NCI-H345 (cell line): Measurements from ENCODE around the gene LEF1.
"Not testable (repeated sequence)": the region's sequence is repeated elsewhere in the genome, so short reads cannot be mapped to it uniquely, and the experiment has no call there.

Experiments
- DNase-seq: peaks from one replicate; lab custom pipeline; 2025; lab: John Stamatoyannopoulos, UW

The LEF1 gene

DNA sequence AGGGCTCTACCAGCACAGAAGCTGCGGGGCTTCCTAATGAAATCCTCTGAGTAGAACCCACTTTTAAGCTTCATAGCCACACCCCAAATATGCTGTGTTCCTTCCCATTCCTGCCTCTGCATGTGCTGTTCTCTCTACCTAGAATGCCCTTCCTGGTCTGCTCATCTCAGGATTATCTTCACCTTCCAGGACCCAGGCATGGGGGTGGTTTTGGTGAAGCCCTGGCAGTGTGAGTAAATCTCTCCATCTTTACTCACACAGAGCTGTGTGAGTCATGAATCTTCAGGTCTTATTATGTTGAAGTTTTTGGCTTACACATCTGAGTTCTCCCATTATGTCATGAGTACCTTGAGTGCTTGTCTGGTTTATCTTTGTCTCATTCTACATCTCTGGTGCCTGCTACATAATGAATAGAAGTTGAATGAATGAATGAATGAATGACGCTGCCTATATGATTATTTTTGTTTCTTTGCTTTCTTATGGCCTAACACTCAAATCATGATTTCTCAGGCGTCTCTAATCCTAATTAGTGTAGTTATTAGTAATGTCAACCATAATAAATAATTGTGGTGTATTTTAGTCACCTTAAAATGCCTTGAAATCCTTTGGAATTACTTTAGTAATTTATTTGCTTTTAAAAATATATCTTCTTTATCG, 137.2 kb downstream of the LEF1 start:
- DNase-seq, result no peak

DNA sequence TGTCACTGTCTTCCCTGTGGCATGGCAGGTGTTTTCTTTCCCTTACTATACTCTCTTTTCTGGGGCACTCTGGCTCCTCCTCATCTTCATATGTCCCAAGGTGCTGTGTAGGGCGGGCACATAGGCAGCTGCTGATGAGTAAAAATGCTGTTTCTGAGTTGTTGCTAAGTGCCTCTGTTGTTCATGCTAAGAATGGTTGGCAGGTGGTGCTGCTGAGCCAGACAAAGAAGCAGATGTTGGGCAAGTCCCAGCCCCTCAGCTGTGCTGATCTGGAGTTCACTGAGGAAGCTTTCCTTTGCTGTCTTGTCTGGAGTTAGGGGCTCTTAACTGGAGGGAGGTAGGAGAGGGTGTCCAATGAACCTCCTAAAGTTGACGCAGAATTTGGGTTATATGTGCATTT, 138.4 kb downstream of the LEF1 start:
- DNase-seq, result peak; percentile 33

DNA sequence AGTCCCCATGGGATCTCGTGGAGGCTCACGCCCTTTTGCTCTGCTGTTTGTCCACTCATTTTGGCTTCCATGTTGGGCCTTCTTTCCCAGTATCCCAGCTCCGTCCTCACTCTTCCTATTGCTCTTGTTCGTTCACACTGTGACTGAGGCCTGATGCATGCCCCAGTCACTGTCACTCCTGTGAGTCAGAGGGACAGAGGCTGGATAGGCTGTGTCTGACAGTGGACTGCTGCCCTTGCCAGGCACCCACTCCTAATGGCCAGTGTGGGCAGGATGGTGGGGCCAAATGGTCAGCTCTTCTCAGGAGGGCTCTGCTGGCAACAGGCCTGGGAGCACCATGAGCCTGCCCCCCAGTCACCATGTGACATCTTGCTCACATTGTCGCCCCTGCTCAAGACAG, 139.0 kb downstream of the LEF1 start:
- no peak for DNase-seq

DNA sequence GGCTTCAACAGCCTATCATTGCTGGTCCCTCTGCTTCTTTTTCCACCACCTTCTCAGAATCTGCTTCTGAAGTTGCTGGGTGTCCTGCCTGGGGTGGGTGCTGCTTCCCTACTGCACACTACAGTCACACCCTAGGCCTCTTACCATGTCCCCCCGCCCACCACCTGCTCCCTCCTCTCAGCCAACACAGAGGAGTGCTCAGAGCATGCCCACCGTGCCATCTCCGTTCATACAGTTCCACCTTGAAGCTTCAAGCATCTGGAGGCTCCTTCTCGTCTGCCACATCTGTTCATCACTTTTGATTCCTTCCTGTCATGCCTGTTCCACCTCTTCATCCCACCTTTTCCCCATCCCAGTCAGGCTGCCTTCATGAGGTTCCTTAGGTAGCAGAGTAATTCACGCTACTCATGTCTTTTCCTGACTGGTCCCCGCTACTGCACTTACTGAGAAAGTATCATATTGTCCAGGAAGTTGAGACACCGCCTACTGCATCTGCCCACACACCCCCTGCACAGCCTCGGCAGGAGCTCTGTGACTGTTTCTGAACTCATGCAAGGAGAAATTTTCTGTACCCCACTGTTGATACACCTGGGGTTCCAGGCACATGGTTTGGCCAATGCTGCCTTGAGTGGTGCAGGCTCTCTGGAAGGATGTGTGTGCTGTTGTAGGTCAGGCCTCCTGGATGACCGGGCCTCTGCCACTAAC, 139.6 kb downstream of the LEF1 start:
- no peak for DNase-seq

DNA sequence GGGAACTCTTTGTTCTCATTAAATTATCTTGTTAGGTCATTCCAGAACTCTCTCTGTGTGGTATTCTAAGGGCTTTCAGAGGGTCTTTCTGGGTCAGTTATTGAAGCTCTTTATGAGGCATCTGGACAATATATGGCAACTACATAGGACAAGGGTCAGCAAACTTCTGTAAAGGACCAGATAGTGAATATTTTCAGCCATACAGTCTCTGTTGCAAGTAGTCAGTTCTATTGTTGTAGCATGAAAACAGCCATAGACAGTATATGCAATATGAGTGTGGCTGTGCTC, 143.9 kb downstream of the LEF1 start:
- no peak for DNase-seq

DNA sequence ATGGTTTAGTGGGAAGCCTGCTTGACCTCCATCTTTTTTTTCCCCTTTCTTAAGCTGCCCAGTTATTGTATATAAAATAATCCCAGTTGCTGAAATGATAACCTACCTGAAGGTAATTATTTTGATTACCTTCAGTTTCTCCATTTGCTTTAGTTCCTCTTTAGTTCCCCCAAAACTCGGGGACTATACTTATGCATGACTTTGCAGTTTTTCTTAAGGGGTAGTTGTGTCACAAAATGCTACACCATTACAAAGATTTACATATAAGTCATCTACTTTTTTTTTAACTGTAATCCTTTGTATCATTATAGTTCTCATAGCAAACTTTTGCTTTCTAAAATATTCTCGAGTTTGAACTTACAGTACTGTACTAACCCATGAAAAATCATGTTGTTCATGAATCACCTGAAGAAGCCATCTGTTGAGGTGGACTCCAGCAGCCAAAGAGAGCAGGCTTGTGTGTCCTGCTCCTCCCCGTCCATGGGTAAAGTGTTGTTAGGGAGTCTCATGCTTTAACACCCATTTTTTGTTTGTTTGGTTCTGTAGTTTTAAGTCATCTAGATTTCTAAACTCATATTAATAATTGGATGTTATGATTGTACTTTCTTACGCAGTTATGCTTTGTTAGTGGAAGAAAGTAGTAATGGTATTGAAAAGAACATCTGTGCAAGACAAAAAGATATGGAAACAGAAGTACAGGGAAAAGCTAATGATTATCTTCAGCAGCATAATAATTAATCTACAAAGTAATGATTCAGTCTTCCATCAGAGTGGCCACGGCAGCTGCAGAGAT, 144.5 kb downstream of the LEF1 start:
- DNase-seq, result no peak

DNA sequence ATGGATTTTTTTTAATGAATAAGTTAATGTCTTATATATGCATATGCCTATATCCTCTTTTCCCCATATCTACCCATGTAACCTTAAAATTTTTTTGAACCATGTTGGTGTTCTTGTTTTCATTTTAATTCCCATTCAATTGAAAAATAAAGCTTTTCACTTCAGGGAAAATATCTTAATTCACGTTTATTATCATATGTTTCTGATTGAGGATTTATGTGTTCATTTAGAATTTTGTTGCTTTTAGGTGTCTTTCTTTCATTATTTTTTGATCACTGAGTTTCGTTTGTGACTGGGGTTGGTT, 149.9 kb downstream of the LEF1 start:
- DNase-seq, result no peak

DNA sequence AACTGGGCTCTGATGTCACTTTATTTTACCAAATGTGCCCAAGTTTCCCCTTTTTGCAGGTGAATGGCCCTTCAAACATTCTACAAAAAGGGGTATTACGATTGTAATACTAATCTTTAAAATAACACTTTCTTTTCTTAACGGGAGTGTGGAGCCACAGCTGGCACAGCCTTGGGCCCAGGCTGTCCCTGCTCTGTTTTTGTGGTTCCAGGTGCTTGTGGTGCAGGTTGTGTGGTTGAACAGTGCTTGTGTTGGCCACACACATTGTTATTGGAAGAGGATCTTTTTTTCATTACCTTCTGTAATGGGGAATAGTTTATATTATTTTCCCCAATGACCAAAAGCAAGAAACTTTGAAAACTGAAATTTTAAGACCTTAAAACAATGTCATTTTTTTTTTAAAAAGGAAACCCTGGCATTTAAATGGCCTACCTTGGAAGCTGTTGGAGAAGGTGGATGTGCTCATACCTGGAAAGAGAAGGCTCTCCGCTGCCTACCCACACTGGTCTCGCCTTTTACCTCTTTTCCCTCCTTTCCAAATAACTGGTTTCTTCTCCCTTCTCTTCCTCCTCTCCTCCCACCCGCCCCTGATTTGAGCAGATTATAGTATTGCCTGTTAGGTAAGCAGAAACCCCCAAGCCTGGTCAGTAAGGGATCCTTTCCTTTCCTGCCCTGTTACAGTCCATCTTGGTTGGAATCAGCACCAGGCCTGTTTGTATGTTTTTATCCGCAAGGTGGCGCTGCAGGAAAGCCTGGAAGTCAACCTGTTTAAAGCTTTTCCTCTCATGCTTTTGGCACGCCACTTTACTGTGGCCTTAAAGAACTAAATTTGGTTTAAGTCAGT, 150.5 kb downstream of the LEF1 start:
- DNase-seq, result peak; percentile 62

DNA sequence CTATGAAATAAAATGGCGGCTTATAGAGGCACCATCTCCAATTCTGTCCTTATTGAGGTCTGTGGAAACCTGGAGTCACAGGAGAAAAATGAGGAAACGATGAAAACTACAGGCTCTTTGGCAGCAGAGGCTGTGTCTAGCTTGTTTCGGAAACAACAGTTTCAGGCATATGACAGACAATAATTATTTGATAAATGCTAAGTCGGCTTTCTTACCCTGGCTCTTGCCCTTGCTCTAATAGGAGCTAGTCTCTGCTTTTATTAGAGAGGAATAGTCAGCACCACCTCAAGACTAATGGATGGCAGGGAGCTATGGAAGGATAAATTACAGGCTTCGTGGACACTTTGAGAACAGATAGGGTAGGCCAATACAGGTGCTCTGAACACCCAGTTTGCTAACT, 154.8 kb downstream of the LEF1 start:
- DNase-seq, result no peak

DNA sequence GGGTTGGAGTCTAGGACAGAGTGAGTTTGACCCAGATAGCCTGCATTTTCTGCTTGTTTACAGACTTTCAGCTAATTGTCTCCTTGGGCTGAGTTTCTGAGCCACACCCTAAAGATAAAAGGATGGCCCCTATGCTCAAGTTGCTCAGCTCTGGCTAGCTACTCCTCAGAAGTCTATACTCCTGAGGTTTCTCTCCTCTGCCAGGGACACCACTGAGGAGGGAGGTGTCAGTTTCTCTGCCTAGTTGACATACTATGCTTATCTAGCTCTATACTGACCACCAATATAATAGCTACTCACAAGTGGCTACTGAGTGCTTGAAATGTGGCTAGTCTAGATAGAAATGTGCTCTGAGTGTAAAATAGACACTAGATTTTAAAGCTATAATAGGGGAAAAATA, 155.4 kb downstream of the LEF1 start:
- DNase-seq, result no peak

DNA sequence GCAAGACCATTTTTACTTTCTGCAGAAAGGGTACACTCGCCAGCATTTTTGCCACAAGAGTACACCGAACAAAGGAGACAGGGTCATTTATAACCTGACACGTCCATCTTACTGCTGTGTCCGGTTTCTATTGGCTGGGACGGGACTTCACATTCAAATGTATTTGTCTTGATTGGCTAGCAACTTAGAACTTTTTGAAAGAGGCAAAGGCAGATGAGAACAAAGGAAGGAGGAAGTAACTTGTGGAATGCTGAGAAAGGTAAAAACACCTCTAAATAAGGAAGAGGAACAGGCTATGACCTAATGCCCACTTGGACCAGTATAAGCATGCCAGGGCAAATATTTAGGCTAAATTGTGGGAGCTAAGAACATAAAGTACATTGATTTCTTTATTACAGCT, 156.3 kb downstream of the LEF1 start:
- DNase-seq, result not testable (repeated sequence)

DNA sequence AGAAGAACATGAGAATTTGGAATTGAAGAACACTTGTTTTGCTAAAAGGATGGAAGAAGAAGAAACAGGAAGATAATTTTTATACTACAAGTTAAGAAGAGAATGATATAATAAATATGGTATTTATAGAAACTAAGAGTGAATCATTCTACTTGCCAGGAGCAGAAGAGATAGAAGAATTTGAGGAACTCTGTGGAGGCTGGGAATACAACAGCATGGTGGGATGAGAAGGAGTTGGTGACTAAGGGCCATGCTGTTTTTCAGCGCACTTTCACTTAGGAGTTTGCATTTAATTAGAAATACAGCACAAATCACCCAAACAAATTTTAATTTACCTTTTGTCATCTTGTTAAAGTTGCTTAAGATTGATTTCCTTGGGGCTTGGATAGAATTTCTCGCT, 158.6 kb downstream of the LEF1 start:
- no peak for DNase-seq

DNA sequence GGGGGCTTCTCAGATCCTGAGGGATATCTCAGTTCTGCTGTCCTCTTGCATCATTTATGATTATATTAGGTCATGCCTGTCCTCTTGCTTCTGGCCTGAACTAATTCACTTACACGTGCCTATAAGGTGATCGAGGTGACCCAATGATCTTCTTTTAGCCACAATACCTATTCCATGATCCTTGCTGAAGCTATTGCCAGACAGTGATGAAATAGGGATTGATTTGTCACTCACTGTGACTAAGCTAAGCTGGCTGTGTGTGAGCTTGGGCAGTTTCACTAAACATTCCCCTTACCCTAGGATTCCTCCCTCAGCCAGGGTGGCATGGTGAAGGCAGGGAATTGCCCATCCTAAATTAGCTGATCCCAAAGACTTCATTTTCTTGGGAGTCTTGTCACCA, 160.0 kb downstream of the LEF1 start:
- no peak for DNase-seq

DNA sequence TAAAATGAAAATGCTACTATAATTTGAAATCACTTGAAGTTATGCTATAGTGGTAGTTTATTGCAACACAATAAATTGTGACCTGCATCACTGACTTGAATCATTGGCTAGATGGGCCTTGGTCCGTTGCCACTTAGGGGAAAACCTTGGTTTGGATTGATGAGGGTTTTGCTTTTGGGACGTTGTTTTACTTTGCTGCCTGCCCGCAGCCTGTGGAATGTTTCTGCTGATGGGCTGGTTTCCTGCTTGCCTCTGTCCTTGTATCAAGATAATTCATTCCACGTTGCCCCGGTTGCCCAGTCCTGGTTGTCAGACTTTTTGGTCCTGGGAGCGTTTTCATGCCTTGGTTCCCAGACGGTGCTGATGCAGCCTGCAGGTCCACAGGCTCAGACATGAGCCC, 160.7 kb downstream of the LEF1 start:
- DNase-seq, result no peak

DNA sequence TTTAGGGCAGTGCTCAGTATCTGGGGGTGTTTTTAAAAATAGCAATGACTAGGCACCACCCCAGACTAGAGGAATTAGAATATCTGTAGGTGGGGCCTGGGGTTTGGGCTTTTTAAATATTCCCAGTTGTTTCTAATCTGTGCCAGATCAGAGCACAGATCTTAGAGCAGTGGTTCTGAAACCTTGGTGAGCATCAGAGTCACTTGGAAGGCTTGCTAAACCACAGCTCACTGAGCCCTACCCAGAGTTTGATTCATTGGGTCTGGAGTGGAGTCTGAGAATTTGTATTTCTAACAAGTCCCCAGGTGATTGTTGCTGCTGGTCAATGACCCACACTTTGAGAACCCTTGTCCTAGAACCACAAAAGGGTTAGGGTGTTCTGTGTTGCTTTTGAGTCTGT, 162.4 kb downstream of the LEF1 start:
- DNase-seq, result no peak

DNA sequence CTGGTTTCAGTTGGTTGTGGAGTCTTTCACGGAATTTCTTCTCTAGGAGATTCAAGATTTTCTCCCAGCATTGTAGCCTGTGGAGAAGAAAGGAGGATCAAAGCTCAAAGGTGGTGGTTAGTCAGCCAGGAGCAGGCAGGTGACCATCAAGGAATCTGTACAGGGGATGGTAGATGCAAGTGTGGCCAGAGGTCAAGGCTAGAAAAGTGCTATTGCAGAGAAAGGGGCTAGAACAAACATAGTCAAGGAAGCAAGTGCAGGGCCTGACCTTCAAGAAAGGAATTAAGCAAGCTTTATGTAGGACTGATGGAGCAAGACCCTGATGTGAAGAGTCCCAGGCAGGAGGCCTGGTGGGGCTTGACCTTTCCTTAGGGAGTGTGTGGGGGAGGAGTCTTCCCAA, 162.9 kb downstream of the LEF1 start:
- DNase-seq, result no peak

DNA sequence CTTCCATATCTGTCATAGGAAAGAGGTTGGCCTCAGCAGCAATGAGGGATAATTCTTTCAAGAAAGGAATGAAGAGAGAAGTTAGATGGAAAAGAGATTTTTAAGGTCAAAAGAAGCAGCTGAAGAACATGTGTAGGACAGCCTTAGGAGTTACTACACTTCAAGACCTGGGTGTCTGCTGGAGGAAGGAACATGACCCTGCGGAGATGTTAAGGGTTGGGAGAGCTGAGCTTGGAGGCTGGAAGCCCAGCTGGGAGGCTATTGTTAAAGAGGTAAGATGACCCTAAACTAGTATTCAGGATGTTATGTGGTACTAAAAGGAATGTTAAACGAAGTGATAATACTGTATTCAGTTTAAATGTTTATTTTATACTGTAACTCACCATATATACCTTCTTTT, 164.1 kb downstream of the LEF1 start:
- no peak for DNase-seq

DNA sequence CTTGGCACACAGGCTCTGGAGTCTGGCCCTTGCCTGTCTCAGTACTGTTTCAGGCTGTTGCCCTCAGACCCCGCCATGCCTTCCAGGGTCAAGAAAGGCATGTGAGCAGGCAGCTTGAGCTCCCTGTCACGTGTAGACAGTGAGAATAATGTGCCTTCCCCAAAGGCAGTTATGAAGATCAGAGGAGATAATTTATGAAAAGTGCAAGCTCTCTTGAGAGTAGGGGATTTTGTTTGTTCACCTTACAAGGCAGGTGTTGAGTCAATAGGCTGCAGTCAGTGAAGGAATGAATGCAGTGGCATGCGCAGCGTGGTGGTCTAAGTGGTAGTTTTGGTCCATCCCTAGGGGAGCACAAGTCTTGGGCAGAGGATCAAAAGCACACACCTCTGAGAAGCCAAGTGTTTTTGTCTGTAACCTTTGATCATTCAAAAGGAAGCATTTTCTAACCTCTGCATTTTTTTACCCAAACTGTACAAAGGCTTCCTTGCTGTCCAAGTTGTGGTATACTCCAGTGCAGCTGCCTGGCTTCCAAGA, 164.7 kb downstream of the LEF1 start:
- no peak for DNase-seq

DNA sequence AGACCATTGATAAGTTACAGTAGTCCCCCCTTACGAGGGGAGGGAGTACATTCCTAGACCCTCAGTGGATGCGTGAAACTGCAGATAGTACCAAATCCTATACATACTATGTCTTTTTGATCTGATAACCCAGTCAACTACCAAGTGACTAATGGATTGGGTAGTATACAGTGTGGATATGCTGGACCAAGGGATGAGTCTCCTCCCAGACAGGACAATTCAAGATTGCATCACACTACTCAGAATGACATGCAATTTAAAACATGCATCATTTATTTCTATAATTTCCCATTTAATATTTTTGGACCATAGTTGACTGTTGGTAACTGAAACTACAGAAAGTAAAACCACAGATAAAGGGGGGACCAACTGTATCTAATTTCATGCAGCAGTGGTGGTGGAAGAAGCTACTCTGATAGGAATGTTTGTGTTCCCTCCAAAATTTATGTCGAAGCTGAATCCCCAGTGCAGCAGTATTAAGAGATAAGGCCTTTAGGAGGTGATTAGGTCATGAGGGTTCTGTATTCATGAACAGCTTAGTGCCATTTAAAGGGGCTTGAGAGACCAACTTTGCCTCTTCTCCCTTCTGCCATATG, 167.1 kb downstream of the LEF1 start:
- DNase-seq, result no peak

DNA sequence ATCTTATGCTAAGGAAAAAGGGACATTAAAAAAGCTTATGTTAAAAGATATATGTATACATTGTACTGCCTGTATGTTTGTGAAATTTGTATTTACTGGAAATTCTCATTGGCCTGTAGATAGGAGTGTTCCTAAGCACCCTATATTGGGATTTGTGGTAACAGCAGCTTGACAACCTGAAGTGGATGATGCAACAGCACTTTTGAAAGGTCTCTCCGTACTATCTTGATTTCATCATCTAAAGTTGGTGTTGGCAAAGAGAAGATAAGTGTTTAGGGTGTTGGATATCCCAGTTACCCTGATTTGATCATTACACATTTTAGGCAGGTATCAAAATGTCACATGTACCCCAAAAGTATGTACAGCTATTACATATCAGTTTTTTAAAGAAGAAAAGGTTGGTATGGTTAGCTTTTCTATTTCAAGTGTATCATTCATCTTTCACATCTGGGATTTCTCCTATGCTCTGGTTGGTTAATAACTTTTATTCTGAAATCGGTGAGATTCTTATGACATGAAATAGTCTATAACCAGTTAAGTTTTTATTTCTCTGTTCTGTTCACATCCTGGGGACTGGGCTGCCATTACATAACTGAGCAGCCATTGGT, 168.7 kb downstream of the LEF1 start:
- DNase-seq, result no peak

DNA sequence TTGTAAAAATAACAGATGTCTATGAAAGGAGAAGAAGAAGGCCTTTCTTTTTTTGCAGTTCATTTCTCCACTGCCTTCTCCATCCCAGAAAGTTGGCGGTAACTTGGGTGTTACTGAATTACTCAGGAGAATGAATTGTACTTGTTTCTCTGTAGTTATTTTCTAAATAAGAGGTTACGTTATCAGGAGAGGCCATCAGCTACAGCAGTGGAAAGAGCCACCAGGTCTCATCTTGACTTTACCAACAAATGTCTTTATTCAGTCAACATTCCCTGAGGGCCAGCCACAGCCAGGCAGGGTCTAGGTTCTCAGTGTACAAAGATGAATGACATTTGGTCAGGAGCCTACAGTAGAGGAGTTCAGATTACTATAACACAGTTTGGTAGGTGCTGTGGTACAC, 170.9 kb downstream of the LEF1 start:
- no peak for DNase-seq
